Left colon (tissue), 2 donors: Measurements from ENCODE around the gene OTULINL. TPM values are rescaled to one million over a fixed set of nuclear protein-coding genes. Genes with fewer than 3 reads are reported as not detected.
"Not testable (repeated sequence)": the region's sequence is repeated elsewhere in the genome, so short reads cannot be mapped to it uniquely, and the experiment has no call there.

Experiments
- ATAC-seq: fragments of 200-7000 bp; cut with Tn5 transposase; one replicate; pipeline ENCODE4 v1.9.1; 2020; ENCODE audit warnings: mild to moderate bottlenecking, moderate library complexity
- DNase-seq, 2 donors: peaks; one replicate each; pipeline ENCODE4 v3.0.0-alpha.2; 2020
- intact Hi-C, 2 donors: fragments of 100-400 bp; cut with DNase I in 1 of 2; cut with micrococcal nuclease in 1 of 2; formaldehyde crosslinking; loops; one replicate each; pipeline versions ENCODE4 v1.11.2 to v1.14.0; 2022; cut with DNase I, micrococcal nuclease
- long read RNA-seq: library from polyadenylated mRNA; unstranded; transcript quantifications from one replicate; pipeline ENCODE4 v2.0.0, GENCODE V29; 2021
- total RNA-seq, 2 donors: library from RNA; stranded (reverse); fragmentation: NEBNext Ultra II Directional; extraction: Animal tissue kit (Norgen Biotek cat#: 25700); gene quantifications; one replicate each; pipeline ENCODE4 v1.2.1, GENCODE V29; 2021
- donor health status: DM: no; HTN: no; CAD: no.
- donor health status: DM: yes; HTN: yes; CAD: no.

Gene OTULINL
- total RNA-seq, result 10 to 100 TPM; 63.1 to 72.0 TPM
- long read RNA-seq, transcript OTULINL-201 (8 exons, 3,597 nt), result major isoform, 169 of 191 reads
- long read RNA-seq, partial matches to known transcripts, result 1 of 191 reads
- long read RNA-seq, other reads (novel, unspliced or antisense), result 21 of 191 reads

DNA sequence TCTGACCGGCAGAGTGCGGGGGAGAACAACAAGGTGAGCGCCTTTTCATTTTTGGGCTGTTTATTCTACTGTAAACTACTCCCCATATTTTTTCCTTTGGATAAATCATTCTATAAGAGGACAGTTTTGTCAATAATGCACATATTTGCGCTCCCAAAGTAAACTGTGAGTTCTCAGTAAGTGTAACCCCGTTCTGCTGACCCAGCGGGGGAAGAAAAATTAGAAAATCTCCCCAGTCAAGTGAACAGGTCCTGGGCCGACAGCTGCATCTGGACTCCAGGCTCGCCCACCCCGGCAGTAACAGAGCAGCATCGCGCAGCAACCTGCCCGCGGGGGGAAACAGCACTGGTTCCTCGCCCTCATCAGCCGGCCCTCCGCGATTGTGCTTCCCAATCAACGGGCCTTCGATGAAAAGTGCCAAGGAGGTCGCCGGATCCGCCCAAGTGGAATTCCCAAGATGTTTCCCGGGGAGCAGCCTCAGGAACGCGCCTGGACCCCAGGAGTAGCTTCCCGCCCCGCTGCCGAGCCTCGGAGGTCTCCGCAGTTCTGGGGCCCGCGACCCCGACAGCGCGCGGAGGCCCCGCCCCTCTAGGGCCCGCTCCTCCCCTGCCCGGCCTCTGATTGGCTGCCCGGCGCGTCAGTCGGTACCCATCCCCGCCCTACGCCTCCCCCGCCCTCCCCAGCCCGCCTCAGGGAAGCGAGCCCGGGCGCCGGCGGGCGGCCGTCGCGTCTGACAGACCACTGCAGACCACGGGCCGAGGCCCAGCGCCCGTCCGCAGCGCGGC lies at the start of gene OTULINL:
Gene OTULINL, plus strand, starts transcription at position 687 of the 785 bp plus-strand sequence. CDS start 103 bp downstream, outside the sequence.
- intact Hi-C loops, result no loop called here
- DNase-seq (peak; percentile 86 to 91), ATAC-seq (peak; percentile 89)

DNA sequence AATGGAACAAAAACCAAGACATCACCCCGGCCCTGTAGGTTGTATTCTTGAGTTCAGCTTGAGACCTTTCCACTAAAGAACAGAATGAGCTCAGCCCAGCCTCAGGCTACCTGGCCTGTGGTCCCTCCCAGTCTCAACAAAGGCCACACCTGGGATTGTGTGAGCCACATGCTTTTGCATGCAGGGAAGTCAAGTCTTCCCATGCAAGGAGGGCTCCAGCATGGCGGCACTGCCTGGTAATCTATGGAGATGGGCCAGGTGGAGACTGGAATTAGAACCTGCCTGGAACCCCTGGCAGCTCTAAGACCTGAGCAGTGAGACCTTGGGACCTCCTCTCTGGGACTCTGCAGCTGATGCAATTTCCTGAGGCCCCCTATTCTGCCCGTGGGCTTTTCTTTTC lies 49.4 kb upstream of the OTULINL start:
- intact Hi-C loops, result no loop called here
- no peak for DNase-seq
- ATAC-seq, result no peak

DNA sequence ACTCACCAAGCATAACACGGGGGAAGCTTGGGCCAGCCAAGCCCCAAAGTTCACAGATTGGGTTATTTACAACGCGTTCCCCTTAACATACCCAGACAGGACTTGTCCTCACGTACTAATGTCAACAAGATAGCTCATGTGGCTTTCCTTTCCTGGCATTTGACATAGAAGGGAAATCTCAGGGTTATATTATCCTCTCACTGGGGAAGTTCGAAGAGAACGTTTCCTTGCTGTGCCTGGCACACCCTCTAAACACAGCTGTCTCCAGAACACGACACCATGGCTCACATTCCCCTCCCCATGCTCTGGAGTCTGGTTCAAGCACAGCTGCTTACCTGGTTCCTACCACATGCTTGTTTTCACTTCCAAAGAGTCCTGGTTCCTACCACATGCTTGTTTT lies 46.8 kb upstream of the OTULINL start:
- intact Hi-C loops, result no loop called here
- ATAC-seq, result peak; percentile 98

GRCh38 chr5:14545308-14545707 lies 36.3 kb upstream of the OTULINL start:
- DNase-seq, result no peak
- ATAC-seq, result peak; percentile 43
- intact Hi-C loops, result no loop called here

More for the DNA sequence above, 46.8 kb upstream of the OTULINL start:
- DNase-seq, result peak in 1 of 2 donors; percentile 44

- DNase-seq (no peak), ATAC-seq (no peak)
- intact Hi-C loops, result no loop called here
Measured at GRCh38 chr5:14545862-14546261, 35.7 kb upstream of the OTULINL start.

DNA sequence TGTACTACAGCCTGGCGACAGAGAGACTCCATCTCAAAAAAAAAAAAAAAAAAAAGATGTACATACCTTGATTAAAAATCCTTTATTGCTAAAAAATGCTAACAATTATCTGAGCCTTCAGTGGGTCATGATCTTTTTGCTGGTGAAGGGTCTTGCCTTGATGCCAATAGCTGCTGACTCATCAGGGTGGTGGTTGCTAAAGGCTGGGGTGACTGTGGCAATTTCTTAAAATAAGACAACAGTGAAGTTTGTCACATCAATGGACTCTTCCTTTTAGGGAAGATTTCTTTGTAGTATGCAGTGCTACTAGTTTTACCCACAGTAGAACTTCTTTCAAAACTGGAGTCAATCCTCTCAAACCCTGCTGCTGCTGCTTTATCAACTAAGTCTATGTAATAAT lies 33.9 kb upstream of the OTULINL start:
- DNase-seq (no peak), ATAC-seq (no peak)
- intact Hi-C loops, result no loop called here

- DNase-seq (peak; percentile 55 to 82), ATAC-seq (peak; percentile 92)
- intact Hi-C loops, result no loop called here
Measured at GRCh38 chr5:14551211-14551610, 30.4 kb upstream of the OTULINL start.

DNA sequence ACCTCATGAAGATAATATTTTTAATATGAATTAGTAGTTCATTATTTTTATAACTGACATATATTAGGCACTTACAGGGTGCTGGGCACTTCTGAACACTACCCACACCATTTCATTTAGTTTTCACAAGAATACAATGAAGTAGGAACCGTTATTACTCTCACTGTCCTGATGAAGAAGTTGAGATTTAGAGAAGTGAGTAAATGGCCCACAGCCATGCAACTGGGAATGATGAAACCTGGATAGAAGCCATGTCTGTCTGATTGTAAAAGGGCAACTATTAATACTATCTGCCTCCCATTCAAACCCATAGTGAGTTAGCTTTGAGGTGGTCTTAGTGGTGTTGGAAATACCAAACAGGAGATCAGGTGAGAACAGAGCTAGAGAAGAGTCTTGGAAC lies 29.6 kb upstream of the OTULINL start:
- no peak for DNase-seq
- ATAC-seq, result no peak

DNA sequence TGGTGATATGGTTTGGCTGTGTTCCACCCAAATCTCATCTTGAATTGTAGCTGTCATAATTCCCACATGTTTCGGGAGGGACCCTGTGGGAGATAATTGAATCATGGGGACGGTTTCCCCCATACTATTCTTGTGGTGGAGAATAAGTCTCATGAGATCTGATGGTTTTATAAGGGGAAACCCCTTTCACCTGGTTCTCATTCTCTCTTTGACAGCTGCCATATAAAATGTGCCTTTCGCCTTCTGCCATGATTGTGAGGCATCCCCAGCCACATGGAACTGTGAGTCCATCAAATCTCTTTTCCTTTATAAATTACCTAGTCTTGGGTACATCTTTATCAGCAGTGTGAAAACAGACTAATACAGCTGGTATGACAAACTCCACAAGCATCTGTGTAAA lies 27.3 kb upstream of the OTULINL start:
- intact Hi-C loops, ATAC-seq, DNase-seq: not testable (repeated sequence)

More for the DNA sequence above, 29.6 kb upstream of the OTULINL start:
- intact Hi-C loops, result no loop called here

DNA sequence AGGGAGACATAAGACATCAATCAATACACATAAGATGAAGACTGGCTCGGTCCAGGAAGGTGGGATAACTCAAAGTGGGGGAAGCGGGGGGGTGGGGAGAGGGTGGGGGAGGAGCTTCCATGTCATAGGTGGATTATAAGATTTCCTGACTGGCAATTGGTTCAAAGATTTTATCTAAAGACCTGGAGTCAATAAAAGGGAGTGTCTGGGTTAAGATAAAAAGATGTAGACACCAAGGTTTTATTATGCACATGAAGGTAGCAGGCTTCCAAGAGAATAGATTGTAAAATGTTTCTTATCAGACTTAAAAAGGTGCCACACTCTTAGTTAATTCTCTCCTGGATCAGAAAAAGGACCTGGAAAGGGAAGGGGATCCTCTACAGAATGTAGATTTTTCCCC lies 25.6 kb upstream of the OTULINL start:
- intact Hi-C loops, result no loop called here
- ATAC-seq (peak; percentile 50), DNase-seq (no peak)

- intact Hi-C loops, result no loop called here
- DNase-seq (peak; percentile 61 to 68), ATAC-seq (peak; percentile 35)
Measured at GRCh38 chr5:14557203-14557770, 24.3 kb upstream of the OTULINL start.

DNA sequence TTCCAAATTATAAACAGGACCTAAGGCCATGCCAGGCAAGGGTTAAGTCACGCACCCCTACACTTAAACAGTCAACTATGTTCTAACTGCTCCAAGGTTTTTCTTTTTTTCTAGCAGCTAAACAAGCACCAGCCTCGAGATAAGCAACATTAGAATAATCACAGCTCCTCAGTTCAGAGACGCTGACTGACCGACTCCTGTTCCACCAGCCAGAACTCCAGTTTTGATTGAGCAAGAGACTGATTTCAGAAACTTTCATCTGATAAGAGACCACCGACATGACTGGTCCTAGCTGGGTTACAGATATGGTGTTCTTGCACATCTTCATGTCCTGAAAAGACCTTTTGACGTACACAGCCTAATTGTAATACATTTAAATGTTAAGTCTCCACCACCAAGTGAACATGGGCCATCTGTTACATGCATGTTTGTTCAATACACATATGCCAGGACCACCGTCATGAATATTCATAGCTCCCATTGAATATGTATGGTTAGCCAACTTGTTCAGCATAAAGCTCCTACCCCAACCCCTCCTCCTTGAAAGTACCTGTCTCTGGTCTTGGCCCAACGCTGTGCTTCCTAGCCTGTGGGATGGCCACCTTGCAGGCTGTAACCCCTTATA lies 23.7 kb upstream of the OTULINL start:
- DNase-seq (no peak), ATAC-seq (peak; percentile 23)
- intact Hi-C loops, result no loop called here

DNA sequence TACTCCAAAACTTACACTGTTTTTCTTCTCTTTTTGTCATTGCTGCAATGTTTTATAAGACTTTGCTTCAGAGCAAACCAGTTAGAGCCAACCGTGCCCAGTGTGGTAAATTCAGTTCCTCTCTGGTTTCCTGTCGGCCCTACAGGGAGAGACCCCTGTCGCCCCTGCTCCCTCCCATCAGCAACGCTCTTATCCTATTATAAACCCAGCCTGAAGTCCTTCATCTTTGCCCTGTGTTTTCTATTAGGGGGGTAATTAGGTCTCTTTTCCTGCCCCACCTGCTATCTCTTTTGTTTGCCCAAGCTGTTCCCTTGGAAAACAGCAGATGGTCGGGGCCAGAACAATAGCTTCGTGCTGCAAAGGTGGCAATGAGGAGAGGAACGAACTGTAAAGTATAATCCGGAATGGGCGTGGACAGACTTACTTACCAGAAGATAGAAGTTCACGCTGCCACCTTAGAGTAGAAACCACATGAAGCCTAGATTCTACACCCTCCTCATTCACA lies 21.4 kb upstream of the OTULINL start:
- DNase-seq, result peak; percentile 61 to 80
- ATAC-seq, result peak; percentile 77
- intact Hi-C loops, result no loop called here

DNA sequence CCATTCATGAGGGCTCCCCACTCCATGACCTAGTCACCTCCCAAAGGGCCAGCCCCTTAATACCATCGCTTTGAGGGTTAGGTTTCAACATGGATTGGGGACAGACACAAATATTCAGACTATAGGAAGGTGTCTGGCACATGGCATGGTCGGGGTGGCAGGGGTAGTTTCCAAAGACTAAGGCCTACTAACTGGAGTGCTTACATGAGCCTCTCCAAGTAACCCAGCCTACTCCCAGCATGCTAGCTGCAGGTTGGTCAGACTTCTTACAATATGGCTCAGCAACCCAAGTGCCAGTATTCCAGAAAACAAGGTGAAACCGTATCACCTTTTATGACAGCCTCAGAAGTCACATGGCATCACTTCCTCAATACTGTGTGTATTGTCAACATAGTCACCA lies 19.9 kb upstream of the OTULINL start:
- ATAC-seq, result no peak
- no peak for DNase-seq
- intact Hi-C loops, result no loop called here

GRCh38 chr5:14568333-14568732 lies 13.3 kb upstream of the OTULINL start:
- intact Hi-C loops, result no loop called here
- ATAC-seq (no peak), DNase-seq (no peak)

DNA sequence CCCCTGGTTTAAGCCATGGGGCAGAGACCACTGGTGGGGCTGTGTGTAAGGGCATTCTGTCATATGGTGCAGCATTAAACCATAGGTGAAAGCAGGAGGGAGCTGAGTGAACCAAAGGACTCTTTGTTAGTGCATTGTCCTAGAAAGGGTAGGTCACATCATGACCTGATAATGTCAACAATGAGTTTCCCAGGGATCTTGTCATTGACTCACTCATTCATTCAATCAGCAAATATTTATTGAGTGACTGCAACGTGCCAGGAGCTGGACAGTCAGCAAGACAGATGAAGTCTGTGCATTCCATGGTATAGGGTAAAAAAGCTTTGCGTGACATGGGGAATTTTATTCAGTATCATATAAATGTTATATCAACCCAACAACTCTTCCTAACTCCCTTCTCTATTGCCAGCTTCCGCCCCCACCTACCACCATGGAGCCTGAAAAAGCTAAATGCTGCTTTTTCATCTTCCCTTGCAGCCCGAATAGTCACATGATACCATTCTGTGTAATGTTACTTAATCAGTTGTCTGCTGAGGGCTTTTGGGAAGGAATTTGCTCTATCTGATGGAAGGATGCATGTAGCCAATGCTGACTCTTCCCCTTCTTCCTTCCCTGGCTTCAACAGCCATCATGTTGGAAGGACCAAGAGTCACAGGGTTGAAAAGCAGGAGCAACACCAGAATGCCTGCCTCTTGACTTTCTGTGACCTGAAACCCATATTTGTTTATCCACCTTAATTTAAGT lies 11.5 kb upstream of the OTULINL start:
- peak; percentile 57 for ATAC-seq
- intact Hi-C loops, result no loop called here
- no peak for DNase-seq

DNA sequence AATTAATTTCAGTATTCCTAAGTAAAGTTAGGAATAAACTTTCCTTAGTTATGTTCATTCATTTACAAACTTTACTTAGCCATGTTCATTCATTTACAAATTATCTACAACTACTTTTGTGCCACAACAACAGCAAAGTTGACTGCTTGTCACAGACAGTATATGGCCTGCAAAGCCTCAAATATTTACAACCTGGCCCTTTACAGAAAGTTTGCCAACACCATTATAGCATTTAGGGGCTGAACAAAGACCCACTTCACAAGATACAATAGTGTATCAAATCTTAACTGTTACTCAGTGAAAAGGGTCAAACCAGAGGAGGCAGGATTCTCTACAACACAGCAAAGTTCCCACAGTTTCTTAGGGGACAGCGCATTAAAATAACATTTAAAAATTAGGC lies 9.7 kb upstream of the OTULINL start:
- DNase-seq (no peak), ATAC-seq (no peak)
- intact Hi-C loops, result no loop called here

DNA sequence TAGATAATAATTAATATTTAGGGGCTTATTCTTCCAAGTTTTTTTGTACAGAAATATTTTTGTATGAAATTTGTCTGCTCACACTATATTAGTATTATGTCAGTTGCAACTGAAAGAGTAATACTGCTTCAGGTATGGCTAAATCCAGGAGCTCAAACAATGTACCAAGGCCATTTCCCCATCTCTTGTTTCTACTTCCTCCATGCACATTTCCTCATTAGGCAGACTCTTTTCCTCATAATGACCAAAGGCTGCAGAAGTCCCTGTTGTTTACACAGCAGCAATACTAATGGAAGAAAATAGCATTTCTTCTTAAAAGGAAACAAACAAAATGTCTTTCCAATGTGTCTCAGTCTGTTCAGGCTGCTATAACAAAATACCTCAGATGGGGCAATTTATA lies 9.2 kb upstream of the OTULINL start:
- ATAC-seq, result no peak
- DNase-seq, result no peak

GRCh38 chr5:14572836-14573235 lies 8.8 kb upstream of the OTULINL start:
- DNase-seq (no peak), ATAC-seq (no peak)
- intact Hi-C loops, result no loop called here

More for the DNA sequence above, 9.2 kb upstream of the OTULINL start:
- intact Hi-C loops, result no loop called here
